Measurements from ENCODE around the gene SAFB2.

DNA sequence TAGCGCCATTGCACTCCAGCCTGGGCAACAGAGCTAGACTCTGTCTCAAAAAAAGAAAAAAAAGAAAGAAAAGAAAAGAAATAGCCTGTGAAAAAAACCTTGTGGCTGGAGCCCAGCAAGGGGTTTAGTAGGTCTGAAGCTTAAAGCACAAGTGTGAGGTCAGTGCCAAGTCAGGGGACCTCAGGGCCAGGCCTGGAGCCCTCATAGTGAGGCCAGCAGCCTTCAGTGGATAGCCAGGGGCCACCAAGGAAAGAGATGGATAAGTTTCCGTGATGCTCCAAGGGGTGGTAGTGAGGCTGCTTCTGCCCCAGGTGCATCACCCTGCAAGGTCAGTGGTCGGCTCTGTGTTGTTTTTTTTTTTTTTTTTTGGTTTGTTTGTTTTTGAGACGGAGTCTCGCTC is 67.7 kb downstream of the SAFB2 start:
- TF ChIP-seq CTCF (IDR thresholded peaks at IDR 0.05) (no peak), PHF8 (IDR thresholded peaks at IDR 0.05; ENCODE audit: borderline replicate concordance, low read depth) (no peak), POLR2A (IDR thresholded peaks at IDR 0.05; ENCODE audit: low read length) (no peak), RFX5 (IDR thresholded peaks at IDR 0.05) (no peak), HDAC2 (IDR thresholded peaks at IDR 0.05) (no peak), CEBPB (IDR thresholded peaks at IDR 0.05) (no peak), RCOR1 (IDR thresholded peaks at IDR 0.05; ENCODE audit: low read depth, low read length) (no peak), EP300 (IDR thresholded peaks at IDR 0.05) (no peak), SREBF2 (IDR thresholded peaks at IDR 0.05) (no peak)
- TF ChIP-seq, protein P1, sequence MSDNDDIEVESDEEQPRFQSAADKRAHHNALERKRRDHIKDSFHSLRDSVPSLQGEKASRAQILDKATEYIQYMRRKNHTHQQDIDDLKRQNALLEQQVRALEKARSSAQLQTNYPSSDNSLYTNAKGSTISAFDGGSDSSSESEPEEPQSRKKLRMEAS (IDR thresholded peaks at IDR 0.05): no peak
- TF ChIP-seq, protein P2, sequence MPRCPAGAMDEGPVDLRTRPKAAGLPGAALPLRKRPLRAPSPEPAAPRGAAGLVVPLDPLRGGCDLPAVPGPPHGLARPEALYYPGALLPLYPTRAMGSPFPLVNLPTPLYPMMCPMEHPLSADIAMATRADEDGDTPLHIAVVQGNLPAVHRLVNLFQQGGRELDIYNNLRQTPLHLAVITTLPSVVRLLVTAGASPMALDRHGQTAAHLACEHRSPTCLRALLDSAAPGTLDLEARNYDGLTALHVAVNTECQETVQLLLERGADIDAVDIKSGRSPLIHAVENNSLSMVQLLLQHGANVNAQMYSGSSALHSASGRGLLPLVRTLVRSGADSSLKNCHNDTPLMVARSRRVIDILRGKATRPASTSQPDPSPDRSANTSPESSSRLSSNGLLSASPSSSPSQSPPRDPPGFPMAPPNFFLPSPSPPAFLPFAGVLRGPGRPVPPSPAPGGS (IDR thresholded peaks at IDR 0.05): no peak
- TF ChIP-seq, protein P3, sequence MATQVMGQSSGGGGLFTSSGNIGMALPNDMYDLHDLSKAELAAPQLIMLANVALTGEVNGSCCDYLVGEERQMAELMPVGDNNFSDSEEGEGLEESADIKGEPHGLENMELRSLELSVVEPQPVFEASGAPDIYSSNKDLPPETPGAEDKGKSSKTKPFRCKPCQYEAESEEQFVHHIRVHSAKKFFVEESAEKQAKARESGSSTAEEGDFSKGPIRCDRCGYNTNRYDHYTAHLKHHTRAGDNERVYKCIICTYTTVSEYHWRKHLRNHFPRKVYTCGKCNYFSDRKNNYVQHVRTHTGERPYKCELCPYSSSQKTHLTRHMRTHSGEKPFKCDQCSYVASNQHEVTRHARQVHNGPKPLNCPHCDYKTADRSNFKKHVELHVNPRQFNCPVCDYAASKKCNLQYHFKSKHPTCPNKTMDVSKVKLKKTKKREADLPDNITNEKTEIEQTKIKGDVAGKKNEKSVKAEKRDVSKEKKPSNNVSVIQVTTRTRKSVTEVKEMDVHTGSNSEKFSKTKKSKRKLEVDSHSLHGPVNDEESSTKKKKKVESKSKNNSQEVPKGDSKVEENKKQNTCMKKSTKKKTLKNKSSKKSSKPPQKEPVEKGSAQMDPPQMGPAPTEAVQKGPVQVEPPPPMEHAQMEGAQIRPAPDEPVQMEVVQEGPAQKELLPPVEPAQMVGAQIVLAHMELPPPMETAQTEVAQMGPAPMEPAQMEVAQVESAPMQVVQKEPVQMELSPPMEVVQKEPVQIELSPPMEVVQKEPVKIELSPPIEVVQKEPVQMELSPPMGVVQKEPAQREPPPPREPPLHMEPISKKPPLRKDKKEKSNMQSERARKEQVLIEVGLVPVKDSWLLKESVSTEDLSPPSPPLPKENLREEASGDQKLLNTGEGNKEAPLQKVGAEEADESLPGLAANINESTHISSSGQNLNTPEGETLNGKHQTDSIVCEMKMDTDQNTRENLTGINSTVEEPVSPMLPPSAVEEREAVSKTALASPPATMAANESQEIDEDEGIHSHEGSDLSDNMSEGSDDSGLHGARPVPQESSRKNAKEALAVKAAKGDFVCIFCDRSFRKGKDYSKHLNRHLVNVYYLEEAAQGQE (IDR thresholded peaks at IDR 0.05): no peak

Data from A549 (cell line).